Thyroid gland (tissue), 4 donors: ENCODE results near the gene NCOA3. TPM values are rescaled to one million over a fixed set of nuclear protein-coding genes. Genes with fewer than 3 reads are reported as not detected.

Experiments used
- DNase-seq, 2 donors: peaks; one replicate each; pipeline ENCODE4 v3.0.0-alpha.2; 2019
- H3K27ac ChIP-seq, 3 donors: fragments of 200-600 bp; sonication (generic); 1 replicate in 2 of 3; 2 replicates in 1 of 3; pipeline ENCODE4 v1.5.1; 2016 to 2019; ENCODE audit warnings: mild to moderate bottlenecking in 1 of 3, moderate library complexity in 1 of 3
- H3K27me3 ChIP-seq: fragments of 200-600 bp; sonication (generic); one replicate; pipeline ENCODE4 v1.5.1; 2019
- H3K36me3 ChIP-seq, 2 donors: fragments of 200-600 bp; sonication (generic); one replicate each; pipeline ENCODE4 v1.5.1; 2016 to 2019
- H3K4me1 ChIP-seq, 2 donors: fragments of 200-600 bp; sonication (generic); one replicate each; pipeline ENCODE4 v1.5.1; 2017 to 2019
- H3K4me3 ChIP-seq, 3 donors: fragments of 200-600 bp; sonication (generic); replicated peaks in 1 of 3; 1 replicate in 2 of 3; 2 replicates in 1 of 3; pipeline ENCODE4 v1.5.1; 2016; ENCODE audit warnings: mild to moderate bottlenecking in 1 of 3
- H3K9me3 ChIP-seq: fragments of 200-600 bp; sonication (generic); one replicate; pipeline ENCODE4 v1.5.1; 2017
- POLR2A ChIP-seq, 2 donors: fragments of 450-650 bp; IDR thresholded peaks; one replicate each; pipeline ENCODE4 v1.6.1; 2017; ENCODE audit warnings: antibody characterized with exemption in 2 of 2, mild to moderate bottlenecking in 2 of 2, moderate library complexity in 1 of 2
- WGBS, 2 donors: methylation state at CpG; one replicate each; pipeline ENCODE4 v1.1.5; 2017; 5-methylcytosine and 5-hydroxymethylcytosine counted together
- intact Hi-C: fragments of 100-400 bp; cut with DNase I; formaldehyde crosslinking; loops from one replicate; pipeline ENCODE4 v1.15.1; 2023
- total RNA-seq, 4 donors: library from RNA; depleted of rRNA; stranded (reverse); fragments of >200 nt; gene quantifications; one replicate each; pipeline ENCODE4 v1.2.3, GENCODE V29; 2016
- TF ChIP-seq, protein P1 (sequence below), 6 experiments: fragments of 200-600 bp in 3 of 6; fragments of 450-650 bp in 3 of 6; sonication (generic) in 3 of 6; IDR thresholded peaks; one replicate each; pipeline ENCODE4 v1.5.1; 2016 to 2019; ENCODE audit warnings: antibody characterized with exemption in 6 of 6, mild to moderate bottlenecking in 2 of 6, inconsistent platforms in 1 of 6, moderate library complexity in 1 of 6

NCOA3 gene
- total RNA-seq, 4 donors from 2014 or later = 28.7 to 45.2 (median 36.8) TPM

DNA sequence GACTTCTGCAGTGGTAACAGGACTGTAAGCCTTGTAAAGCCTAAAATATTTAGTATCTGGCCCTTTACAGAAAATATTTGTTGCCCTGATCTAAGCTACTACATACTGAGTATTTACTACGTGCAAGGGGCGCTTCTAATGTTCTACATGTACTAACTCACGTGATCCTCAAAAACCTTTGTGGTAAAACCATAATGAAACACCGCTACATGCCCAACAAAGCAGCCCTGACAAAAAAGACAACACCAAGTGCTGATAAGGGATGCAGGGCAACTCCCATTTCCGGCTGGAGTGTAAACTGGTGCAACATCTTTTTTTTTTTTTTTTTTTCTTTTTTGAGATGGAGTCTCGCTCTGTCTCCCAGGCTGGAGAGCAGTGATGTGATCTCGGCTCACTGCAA, 198.6 kb downstream of the NCOA3 start:
- WGBS, 2 donors = 87 to 88% methylated on average over 7 of the region's 7 CpGs
- intact Hi-C loops = no loop called here
- Histone ChIP-seq H3K36me3 (no peaks in the 10 kb centered on the region), H3K9me3 (no peaks in the 10 kb centered on the region), H3K4me1 (peaks cover 0 to 3% of the 10 kb centered on the region in 2 donors), H3K27ac (no peak overlapping the region), H3K4me3 (no peak overlapping the region), H3K27me3 (no peaks in the 10 kb centered on the region)
- DNase-seq = no peak
- TF ChIP-seq POLR2A (IDR thresholded peaks at IDR 0.05) = no peak
- TF ChIP-seq, protein P1, sequence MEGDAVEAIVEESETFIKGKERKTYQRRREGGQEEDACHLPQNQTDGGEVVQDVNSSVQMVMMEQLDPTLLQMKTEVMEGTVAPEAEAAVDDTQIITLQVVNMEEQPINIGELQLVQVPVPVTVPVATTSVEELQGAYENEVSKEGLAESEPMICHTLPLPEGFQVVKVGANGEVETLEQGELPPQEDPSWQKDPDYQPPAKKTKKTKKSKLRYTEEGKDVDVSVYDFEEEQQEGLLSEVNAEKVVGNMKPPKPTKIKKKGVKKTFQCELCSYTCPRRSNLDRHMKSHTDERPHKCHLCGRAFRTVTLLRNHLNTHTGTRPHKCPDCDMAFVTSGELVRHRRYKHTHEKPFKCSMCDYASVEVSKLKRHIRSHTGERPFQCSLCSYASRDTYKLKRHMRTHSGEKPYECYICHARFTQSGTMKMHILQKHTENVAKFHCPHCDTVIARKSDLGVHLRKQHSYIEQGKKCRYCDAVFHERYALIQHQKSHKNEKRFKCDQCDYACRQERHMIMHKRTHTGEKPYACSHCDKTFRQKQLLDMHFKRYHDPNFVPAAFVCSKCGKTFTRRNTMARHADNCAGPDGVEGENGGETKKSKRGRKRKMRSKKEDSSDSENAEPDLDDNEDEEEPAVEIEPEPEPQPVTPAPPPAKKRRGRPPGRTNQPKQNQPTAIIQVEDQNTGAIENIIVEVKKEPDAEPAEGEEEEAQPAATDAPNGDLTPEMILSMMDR (IDR thresholded peaks at IDR 0.05) = no peak

DNA sequence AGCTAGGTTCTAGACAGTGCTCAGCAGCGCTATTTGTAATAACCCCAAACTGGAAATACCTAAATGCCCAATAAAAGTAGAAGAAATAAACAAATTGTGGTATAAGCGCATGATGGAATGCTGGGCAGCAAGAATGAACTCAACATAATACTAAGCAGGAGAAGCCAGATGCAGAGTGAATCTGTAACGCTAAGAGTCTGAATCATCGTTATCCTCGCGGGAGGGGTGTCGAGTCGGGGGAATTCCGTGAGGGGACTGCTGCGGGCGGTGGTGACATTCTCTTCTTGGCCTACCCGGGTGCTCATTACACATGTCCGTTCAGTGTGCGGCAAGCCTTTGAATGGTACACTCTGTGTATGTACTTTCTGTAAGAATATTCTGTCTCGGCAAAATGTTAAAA, 199.9 kb downstream of the NCOA3 start:
- Histone ChIP-seq H3K4me3 (no peak overlapping the region), H3K27ac (no peak overlapping the region), H3K36me3 (no peaks in the 10 kb centered on the region), H3K4me1 (peaks cover 0 to 6% of the 10 kb centered on the region in 2 donors), H3K9me3 (no peaks in the 10 kb centered on the region), H3K27me3 (no peaks in the 10 kb centered on the region)
- 90 to 96% methylated on average over 15 of the region's 15 CpGs for WGBS, 2 donors
- intact Hi-C loops = no loop called here
- DNase-seq = no peak
- no peak for TF ChIP-seq POLR2A (IDR thresholded peaks at IDR 0.05)
- TF ChIP-seq, protein P1 (IDR thresholded peaks at IDR 0.05) = no peak

DNA sequence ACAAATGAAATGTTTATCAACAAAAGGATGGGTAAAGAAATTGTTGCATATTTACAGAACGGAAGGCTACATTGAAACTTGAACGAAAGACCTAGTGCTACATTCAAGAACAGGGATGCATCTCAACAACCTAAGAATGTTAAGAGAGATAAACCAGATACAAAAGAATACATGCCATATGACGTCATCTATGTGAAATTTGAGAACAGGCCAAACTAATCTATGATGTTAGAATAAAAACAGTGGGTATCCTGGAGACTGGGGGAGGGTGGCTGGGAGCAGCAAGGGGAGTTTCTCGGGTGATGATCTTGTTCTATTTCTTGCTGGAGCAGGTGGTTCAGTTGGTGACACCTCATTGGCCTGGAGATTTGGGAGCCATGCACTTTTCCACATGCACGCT, 202.1 kb downstream of the NCOA3 start:
- no peak for TF ChIP-seq POLR2A (IDR thresholded peaks at IDR 0.05)
- TF ChIP-seq, protein P1 (IDR thresholded peaks at IDR 0.05) = no peak
- no peaks in the 10 kb centered on the region for H3K27me3 ChIP-seq
- H3K4me1 ChIP-seq = peaks cover 0 to 14% of the 10 kb centered on the region in 2 donors
- 77 to 82% methylated on average over 5 of the region's 5 CpGs for WGBS, 2 donors
- DNase-seq = no peak
- no peaks in the 10 kb centered on the region for H3K36me3 ChIP-seq
- no peak overlapping the region for H3K4me3 ChIP-seq
- intact Hi-C loops = no loop called here
- H3K9me3 ChIP-seq = no peaks in the 10 kb centered on the region
- no peak overlapping the region for H3K27ac ChIP-seq

DNA sequence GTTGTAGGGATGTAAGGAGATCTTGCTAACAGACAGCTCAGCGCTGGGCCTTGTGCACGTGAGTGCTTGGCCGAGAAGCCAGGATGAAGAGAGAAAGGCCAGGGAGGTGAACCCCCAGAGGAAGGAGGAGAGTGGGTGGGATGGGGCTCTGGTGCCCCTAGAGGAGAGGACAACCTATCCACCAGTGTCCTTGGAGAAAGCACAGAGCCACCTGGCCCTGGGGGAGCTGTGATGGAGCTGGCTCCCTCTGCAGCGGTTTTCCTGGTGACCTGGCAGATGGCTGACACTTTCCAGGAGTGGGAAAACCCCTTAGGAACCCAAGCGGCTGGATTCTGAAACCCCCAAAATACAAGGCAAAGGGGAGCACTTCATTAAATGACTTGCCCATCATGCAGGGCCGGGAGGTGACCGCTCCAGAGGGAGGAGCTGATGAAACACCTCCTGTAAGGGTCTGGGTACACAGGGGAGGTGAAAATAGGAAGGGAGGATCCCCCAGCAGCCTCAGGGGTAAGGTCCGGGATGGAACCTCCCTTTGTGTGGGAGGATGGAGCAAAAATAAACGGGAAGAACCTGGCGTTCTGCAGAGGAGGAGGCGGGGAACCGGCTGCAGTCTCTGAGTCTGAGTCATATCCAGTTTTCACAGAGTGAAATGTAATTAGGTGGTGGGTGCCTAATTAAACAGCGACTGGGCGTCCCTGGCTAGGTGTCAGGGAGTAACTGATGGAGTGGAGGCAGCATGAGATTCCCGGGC, 203.2 kb downstream of the NCOA3 start:
- Histone ChIP-seq H3K9me3 (no peaks in the 10 kb centered on the region), H3K27ac (no peak overlapping the region), H3K4me3 (no peak overlapping the region), H3K27me3 (no peaks in the 10 kb centered on the region), H3K4me1 (peaks cover 0 to 14% of the 10 kb centered on the region in 2 donors), H3K36me3 (no peaks in the 10 kb centered on the region)
- intact Hi-C loops = no loop called here
- TF ChIP-seq, protein P1 (IDR thresholded peaks at IDR 0.05) = no peak
- no peak for TF ChIP-seq POLR2A (IDR thresholded peaks at IDR 0.05)
- no peak for DNase-seq
- WGBS, 2 donors = 64 to 73% methylated on average over 15 of the region's 15 CpGs

DNA sequence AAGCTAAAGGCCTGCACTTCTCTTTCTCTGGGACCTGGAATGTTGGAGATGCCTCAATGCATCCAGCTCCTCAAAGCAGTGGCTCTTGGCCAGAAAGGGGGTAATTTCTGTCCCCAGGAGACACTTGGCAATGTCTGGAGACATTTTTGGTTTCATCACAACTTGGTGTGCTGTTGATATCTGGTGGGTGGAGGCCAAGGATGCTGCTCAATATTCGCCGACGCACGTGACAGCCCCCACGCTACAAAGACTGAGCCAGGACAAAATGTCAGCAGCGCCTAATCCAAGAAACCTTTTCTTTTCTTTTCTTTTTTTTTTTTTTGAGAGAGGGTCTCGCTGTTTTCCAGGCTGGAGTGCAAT, 203.8 kb downstream of the NCOA3 start:
- Histone ChIP-seq H3K4me1 (peaks cover 0 to 14% of the 10 kb centered on the region in 2 donors), H3K27me3 (no peaks in the 10 kb centered on the region), H3K9me3 (no peaks in the 10 kb centered on the region), H3K27ac (no peak overlapping the region), H3K36me3 (no peaks in the 10 kb centered on the region), H3K4me3 (no peak overlapping the region)
- TF ChIP-seq, protein P1 (IDR thresholded peaks at IDR 0.05) = no peak
- no peak for TF ChIP-seq POLR2A (IDR thresholded peaks at IDR 0.05)
- DNase-seq = no peak
- 79 to 85% methylated on average over 7 of the region's 7 CpGs for WGBS, 2 donors
- intact Hi-C loops = no loop called here
